ENCODE results near the gene GBX1.

GBX1 gene

DNA sequence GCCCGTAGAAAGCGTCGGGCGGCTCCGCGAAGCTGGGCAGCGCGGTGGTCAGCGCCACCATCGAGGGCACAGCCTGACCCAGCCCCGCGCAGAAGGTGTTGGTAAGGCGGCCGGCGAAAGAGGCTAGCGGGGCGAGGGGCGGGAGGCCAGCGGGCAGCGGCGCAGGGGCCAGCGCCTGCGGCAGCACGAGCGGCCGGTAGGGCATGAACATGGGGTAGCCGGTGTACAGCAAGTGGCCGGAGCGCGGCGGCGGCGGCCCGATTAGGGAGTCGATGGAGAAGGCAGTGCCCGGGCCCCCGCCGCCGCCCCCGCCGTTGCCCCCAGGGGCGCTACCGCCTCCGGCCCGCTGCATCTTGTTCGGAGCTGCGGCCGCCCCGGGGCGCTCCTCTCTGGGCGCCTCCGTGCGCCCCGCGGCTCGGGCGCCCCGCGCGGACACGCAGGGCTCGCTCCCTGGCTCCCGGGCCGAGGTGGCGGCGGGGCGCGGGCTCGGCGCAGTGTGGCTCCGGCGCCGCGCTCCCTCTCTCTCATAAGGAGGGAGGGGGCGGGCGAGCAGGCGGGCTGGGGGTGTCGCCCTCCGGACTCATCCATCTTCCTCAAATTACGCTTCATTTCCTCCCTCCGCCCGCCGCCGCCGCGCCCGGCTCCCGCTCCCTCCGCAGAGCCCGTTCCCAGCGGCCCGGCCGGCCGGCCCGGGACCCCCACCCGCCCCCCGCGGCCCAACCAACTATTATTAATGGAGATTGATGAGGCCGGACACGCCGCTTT lies at the start of gene GBX1:
Gene GBX1, minus strand, starts transcription at position 498 of the 765 bp plus-strand sequence. Its CDS starts 146 bp downstream, at position 352.
- DNase-seq, result peak in 2 of 51 donors; percentile 22 to 30

DNA sequence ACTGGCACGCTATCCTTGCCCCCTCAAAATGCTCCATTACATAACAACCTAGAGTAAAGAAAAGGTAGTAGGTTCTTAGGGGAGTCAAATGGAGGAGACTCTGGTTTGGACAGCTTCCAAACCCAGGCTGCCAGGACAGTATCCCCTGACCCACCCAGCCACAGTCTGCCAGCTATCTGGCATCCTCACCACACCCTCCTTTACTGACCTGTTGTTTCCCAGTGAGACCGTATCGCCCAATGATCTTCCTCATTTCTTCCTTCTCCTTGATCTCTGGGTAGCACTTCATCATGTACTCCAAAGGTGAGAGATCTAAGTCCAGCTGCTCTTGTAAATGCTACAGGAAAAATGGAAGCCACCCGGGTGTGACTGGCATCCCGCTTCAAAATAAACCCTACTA lies 47.9 kb upstream of the GBX1 start:
- DNase-seq, result no peak

DNA sequence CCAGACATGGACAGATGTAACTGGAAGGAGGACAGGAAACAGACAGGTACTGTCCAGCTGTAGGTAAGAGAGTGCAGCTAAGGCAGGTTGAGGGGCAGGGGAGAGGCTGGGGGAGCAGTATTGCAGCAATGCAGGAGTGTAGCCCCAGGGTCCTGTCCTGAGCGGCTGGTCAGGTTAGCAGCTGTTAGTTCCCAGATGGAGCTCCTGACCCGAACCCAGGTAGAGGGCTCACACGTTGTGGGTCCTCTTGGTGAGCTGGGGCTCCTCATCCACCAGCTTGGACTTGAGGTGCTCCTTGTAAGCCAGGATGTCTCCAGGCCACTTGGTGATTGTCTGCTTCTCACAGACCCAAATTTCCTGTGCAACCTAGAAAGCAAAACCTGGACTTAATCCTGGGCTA lies 46.3 kb upstream of the GBX1 start:
- DNase-seq, result no peak

DNA sequence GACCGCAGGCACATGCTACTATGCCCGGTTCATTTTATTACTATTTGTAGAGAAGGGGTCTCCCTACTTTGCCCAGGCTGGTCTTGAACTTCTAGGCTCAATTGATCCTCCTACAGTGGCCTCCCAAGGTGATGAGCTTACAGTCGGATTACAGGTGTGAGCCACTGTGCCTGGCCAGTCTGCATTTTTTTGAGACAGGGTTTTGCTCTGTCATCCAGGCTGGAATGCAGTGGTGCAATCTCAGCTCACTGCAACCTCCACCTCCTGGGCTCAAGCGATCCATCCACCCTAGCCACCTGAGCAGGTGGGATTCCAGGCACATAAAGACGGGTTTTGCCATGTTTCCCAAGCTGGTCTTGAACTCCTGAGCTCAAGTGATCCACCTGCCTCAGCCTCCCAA lies 45.1 kb upstream of the GBX1 start:
- no peak for DNase-seq

DNA sequence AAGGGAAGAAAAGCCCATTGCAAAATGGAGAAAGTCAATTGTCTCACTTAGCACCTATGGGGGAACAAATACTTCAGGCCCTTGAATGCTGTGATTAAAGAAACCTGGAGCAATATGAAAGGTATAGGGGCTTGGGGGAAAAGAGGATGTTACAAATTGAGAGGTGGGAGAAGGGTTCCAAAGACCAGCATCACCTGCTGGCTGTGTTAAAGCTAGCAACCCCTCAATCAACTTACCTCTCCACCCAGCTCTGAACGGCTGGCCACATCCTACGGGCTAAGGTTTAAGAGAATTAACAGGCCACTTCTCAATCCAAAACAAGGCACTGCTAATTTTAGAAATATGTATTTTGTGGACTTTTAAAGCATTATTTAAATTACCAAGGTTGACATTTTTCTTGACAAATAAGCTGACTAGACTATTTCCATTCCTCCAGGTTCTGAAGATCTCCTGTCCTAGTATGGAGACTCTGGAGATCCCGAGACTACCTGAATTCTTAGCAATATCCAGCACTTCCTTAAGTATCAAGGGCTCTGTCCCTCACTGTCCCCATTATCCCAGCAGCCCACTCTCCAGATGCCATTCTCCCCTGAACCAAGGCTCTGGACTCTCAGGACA lies 43.8 kb upstream of the GBX1 start:
- DNase-seq, result no peak

DNA sequence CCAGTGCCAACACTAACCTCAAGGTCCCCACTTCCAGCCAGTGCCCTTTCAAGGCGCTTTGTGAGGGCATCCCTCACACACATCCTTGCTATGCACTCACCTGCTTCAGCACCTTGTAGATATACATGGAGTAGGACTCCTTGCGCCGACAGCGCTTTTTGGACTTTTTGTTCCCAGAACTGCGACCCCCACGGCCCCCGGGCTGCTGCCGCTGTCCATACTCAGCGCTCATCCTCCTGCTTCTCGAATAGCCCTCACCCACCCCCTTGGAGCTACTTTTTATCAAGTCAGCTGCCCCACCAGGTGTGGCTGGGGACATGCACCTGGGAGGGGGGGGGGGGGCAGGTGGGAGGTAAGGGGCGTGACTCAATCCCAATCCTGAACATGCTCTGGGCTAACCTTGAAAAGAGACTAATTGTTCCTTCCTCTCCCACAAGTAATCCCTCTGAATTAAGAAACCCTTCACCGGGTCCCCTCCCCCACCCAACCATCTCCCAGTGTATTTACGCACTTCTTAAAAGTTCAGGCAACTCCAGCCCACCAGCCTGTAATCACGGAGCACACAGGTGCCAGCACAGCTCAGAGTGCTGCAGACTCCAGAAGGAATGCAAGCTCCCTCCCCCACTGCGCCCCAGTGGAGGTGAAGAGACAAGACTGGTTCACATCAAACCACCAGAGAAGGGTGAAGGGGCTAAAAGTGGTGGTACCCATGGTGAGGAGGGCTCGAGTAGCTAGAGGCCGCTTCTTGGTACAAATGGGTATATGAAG lies 42.8 kb upstream of the GBX1 start, which contains the start of gene H2BK1:
Gene H2BK1, minus strand, starts transcription at position 402 of the 768 bp plus-strand sequence. Its CDS starts 170 bp downstream, at position 232.
- no peak for DNase-seq

DNA sequence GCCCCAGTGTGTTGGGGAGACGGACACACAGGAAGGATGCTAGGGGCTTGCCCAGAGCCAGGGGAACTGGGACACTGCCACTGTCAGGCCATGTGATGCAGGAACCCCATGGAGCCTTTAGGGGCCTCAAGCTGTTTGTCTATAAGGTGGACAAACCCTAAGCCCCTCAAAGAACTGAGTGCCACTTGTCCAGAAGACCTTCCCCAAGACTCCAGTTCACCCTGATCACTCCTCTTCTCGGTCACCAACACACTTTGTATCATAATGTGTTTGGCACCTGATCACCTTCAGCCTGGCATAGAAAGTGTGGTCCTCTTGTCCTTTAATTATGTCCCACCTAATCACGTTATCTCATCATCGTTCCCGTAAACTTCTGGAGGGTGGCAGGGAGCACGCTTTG lies 42.1 kb upstream of the GBX1 start:
- no peak for DNase-seq

DNA sequence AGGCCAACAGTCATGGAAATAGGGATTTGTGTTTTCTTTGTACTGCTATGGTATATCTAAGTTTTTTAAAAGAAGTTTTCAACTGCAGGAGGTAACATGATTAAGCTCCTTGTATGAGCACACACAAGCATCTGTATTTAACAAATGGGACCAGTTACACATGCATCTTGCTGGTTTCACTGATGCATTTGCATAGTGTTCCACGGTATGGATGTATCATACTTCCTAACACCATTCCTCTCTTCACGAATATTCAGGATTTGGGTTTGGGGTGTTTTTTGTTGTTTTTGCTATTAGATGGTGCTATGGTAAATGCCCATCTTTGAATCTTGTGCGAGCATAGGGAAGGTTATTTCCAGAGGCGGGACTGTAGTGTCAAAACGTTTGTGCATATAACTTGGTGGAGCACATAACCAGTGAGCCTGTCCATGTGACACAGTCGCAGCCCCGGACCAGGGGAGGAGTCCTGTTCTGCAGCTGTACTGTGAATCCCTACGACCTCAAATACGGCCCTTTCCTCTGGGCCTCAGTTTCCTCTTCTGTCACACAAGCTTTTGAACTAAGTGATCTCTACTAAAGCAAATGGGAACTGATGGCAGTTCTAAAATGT lies 40.9 kb upstream of the GBX1 start:
- DNase-seq, result no peak

DNA sequence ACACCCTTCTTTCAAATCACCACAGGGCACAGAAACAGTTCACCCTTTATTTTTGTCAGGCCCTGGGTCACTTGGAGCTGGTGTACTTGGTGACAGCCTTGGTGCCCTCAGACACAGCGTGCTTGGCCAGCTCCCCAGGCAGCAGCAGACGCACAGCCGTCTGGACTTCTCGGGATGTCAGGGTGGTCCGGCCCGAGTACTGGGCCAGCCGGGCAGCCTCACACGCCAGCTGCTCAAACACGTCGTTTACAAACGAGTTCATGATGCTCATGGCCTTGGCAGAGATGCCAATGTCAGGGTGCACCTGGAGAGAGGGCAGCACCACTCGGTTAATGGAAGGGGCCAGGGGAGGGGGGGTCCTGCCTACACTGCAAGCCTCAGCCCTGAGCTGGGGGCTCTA lies 40.3 kb upstream of the GBX1 start:
- no peak for DNase-seq

DNA sequence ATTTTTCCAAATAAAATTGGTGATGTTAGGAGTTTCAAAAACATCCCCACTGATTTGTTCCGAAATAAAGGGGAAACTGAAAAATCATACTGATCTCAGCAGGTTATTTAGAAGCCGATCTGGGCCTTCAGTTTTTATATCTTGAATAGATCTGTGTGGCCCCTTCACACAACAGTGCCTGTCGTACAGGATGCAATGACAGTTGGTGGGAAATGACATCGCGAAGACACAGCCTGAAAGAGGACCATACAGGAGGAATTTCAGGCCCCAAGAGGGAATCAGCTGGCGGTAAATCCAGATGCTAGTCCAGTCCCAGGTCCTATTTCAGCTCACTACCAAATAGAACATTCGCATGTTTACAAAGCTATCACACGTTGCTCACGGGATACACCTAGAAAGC lies 39.8 kb upstream of the GBX1 start:
- DNase-seq, result no peak

DNA sequence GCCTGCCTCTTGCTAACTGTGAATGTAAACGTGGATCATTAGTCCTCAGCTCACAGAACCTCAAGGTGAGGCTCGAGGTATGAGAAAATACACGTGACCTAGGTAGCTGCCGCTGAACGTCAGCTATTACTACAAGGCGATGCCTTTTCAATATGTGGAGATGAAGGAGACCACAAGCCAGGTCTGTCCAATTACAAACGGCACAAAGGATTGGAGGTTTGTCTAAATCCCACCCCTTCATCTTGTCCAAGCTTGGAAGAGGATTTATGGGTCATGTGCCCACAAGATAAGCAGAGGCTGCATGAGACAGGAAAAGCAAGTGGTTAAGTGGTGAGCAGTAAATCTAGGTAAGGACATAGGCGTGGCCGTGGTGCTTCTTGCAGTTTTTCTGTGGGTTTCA lies 39.4 kb upstream of the GBX1 start:
- DNase-seq, result no peak

DNA sequence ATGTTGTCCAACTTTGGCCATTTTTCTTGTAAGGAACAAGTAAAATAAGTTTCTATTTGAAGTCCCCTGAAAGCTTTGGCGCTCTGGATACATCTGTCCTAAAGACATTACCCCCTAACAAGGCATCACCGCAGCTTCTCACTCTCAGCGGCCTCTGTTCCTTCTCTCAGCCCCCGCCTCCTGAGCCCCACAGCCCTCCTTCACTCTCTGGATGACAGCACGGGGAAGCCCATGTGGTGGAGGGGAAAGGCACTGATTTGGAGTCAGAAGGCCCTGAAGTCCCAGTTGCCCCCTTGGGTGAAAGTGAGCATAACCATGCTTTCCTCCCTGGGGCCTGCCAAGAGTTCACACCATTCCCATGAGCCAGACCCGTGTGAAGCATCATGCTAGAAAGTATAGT lies 38.2 kb upstream of the GBX1 start:
- DNase-seq, result no peak

DNA sequence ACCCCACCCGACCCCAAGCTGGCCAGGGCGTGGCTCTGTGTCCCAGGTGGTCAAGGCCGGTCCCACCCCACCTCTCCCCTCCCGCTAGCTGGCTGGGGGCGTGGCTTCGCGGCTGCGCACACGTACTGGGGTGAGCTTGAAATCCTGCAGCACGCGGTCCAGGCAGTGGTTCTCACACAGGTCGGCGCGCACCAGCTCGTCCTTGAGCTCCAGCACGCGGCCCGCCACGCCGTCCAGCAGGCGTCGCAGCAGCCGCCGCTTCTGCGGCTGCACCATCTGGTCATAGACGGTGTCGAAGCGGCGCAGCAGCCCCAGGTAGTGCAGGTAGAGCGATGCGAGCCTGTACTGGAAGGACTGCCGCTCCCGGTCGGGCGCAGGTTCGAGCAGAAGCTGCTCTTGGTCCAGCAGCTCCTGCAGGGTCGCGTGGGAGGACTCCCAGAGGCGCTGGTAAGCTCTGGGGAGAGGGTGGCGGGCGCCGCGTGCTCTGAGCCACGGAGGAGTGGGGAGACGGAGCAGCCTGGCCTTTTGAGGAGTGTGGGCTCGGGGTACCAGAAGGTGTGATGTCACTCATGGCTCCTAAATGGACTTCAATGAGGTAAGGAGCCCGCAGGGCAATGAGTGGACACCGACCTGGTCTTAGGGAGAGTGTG lies 37.0 kb upstream of the GBX1 start:
- no peak for DNase-seq

DNA sequence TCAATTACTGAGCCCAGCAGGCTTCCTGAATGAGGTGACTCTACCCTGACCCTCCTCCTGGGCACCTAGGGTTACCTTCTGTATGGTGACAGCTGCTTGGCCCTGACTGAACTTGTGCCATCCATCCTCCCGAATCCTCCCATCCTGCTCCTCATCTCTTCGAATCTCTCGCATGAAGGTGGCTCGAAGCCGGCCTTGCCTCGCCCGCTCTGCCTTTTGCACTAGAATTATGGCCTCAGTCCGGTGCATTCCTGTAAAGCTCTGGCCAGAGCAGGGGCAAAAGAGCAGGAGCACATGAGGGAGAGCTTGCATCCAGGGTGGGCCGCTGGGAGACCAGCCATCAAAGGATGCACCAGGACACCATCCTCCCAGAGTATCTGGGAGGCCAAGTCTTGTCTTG lies 35.3 kb upstream of the GBX1 start:
- DNase-seq, result no peak

DNA sequence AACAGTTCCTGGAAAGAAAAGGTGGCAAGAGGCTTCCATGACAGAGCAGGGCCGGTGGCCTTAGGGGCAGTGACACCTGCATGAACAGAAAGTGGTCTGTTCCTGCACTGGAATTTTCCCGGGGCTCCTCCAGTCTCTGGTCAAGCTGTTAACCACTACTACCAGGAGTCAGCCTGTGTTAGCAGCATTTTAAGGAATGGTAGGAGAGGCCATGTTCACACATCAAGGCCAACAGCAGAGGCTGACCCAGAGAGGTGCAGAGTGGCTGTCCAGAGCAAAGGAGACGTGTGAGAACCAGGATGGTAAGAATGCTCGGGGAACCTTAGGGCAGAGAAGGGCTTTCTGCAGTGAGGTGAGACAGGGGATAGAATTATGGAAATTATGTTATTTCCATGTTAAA lies 34.3 kb upstream of the GBX1 start:
- no peak for DNase-seq

DNA sequence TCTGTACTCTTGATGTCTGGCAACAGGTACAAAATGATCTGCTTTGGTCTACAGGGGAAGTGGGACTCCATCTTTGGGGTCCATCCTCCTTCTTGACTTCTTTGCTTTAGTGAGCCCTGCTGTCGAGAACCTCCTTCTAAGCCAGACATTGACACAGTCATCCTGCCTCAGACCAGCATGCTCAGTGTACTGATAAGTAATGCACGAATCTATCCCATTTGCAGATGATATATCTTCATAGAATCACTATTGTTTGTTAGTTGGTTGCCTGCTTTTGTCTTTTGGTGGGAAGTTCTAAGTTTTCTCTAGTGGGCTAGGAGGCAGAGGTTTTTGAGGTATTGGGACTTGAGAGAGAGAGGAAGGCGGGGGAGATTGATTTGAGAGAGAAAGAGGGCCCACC lies 33.9 kb upstream of the GBX1 start:
- no peak for DNase-seq

DNA sequence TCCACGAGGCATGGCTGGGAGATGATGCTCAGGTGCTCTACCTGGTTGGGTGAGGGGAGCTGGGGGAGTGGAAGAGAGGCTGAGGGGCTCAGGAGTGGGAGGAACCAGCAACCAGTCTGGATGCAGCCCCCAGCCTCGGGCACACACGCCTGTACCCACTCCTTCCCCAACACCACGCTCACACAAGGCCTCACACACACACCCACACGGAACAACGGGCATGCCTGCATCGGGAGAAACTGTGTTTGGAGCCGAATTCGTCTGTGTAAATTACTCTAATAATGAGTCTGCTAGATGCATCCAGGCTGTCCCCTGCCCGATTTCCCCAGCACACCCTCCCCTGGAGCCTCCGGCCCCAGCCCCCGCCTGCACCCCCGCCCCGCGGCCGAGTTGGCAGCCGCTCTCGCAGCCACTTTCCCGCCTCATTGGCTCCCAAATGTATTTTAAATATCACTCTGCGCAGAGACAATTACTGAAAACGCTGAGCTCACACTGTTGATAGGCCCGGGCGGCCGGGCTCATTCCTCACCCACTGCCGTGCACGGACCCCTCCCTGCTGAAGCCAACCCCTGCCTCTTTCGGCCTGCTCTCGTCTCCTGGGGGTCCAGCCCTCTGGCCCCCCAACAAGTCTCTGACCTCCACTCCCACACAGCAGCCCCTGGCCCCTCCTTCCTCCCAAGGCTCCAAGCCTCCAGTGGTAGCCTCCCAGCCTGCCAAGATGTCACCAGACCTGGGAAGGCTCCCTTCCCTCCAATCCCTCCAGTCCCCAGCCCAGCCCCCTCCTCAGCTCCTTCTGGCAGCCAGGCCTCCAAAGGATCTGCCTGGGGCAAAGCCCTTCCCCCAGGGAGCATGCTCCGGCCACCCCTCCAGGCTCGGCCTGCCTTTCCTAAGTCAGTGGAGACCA lies 31.7 kb upstream of the GBX1 start:
- DNase-seq, result peak in 9 of 51 donors; percentile 4 to 49 (median 17)

DNA sequence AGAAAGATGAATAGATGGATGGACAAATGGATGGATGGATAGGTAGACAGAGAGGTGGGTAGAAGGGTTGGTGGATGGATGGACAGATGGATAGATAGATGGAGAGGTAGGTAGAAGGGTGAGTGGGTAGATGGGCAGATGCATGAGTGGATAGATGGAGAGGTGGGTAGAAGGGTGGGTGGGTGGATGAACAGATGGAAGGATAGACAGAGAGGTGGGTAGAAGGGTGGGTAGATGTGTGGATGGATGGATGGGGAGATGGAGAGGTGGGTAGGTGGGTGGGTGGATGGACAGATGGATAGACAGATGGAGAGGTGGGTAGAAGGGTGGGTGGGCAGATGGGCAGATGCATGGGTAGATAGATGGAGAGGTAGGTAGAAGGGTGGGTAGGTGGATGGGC lies 30.4 kb upstream of the GBX1 start:
- no peak for DNase-seq

DNA sequence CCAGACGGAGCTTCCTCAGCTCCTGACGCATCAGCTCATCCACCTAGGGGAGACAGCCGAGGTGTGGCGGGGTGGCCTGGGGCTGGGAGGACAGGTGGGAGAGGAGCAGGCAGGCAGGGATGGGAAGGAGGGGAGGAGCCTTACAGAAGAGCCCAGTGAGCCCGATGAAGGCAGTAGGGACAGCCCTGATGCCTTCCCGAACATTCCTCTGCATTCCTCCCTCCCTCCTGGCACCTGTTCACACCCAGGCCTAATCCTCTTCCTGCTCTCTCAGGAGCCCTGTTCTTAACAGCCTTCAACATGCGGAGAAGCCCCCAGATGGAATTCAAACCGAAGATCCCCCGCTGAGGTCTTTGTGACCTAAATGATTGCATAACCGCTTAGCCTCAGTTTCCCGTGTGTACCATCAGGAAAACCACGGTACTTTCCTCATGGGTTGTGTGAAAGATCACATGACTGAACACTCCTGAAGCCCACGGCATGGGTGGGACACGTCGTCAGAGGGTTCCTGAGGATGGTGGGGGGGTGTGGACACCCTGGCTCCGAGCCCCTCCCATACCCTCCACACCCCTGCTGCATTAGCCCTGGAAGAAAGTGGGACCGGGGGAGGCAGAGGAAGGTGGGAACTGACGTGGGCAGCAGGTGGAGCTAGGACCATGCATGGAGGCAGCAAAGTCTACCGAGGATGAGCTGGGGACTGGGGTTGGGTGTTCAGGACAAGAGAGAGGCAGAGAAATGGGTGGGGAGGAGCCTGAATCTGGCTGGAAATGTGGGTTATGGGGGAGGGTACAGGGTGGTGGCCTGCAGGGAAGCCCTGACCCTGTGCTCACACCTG lies 28.3 kb upstream of the GBX1 start:
- DNase-seq, result no peak

DNA sequence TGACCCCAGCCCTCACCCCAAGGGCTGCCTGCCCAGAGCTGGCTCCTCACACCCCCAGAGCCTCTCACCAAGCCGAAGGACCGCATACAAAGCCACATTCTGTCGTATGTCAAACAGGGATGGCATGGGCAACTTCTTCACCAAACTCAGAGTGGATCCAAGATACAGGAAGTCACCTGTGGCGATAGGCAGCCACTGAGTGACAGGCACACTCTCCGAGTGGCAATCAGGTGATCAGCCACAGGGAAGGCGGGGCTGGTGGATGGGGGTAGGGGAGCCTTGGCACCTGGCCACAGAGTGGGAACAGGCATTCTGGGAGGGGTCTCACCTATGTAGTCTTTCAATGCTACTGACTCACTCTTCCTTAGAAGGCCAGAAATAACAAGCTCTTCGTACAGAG lies 26.7 kb upstream of the GBX1 start:
- no peak for DNase-seq
